Measurements from ENCODE around the gene MARCHF4. TPM values are rescaled to one million over a fixed set of nuclear protein-coding genes. Genes with fewer than 3 reads are reported as not detected.

The MARCHF4 gene
- total RNA-seq, 1 donor from 2014 or later: not detected

DNA sequence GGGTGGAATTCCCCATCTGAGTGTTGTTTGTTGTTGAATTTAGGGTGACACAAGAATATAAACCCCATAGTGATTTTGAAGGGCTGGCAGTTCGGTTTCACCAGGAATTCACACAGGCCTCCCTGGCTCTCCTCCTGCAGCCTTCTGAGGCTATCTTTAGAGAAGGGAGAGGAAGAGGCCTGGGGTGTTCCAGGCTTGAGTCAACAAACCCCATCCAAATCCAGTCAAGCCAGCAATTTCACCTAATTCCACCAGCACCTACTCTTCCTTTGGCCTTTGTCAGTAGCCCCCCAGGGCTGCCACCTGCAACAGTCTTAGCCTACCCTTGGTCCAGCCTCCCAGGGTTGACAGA lies 32.0 kb downstream of the MARCHF4 start:
- no peak for DNase-seq (ENCODE audit: low read depth)
- no peak for TF ChIP-seq CTCF (IDR thresholded peaks at IDR 0.05; ENCODE audit: insufficient read depth, low read length, severe bottlenecking)
- no peaks in the 10 kb centered on the region for H3K27me3 ChIP-seq (ENCODE audit: control insufficient read depth, insufficient read depth, low read length)
- FAIRE-seq: no peak
- no peaks in the 10 kb centered on the region for H3K36me3 ChIP-seq (ENCODE audit: control insufficient read depth, insufficient read depth, low read length)
- no peak overlapping the region for H3K4me3 ChIP-seq (ENCODE audit: low read depth, low read length)

DNA sequence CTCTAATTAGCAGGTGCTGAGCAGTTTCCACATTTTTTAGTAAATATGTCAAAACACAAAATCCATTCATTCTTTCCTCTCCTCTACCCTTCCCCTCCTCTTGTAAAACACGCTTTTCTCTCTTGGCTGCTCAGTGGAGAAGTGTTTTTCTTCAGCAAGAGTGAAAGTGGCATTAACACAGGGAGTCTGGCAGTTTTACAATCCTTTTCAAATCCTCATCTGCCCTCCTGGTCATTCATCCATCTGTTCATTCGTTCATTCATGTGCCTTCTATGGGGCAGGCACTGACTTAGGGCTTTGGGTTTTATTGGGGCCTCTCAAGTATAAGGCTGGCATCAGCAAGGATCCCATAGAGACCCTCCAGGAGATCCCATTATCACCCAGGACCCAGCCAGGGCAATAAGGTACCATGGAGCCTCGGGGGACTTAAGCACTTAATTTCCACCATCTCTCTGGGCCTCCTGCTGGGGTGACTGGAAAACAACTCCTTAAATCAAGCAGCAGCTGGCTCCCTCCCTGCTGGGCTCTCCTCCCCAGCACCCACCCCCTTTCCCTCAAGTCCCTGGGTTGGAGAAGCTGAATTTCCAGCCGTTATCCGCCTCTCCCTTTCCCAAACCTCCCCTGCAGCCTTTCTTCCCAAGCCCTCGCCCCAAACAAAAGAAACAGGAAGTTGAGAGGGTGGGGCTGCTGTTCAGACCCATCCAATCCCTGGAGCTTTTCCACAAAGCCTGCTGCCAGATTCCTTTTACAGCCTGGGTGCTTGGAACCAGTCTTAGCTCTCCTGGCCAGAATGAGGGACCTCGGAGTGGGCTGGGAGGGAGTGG lies 32.6 kb downstream of the MARCHF4 start:
- no peaks in the 10 kb centered on the region for H3K36me3 ChIP-seq (ENCODE audit: control insufficient read depth, insufficient read depth, low read length)
- no peak overlapping the region for H3K4me3 ChIP-seq (ENCODE audit: low read depth, low read length)
- peak; percentile 13 for TF ChIP-seq CTCF (IDR thresholded peaks at IDR 0.05; ENCODE audit: insufficient read depth, low read length, severe bottlenecking)
- FAIRE-seq (no peak), DNase-seq (ENCODE audit: low read depth) (peak; percentile 43)
- no peaks in the 10 kb centered on the region for H3K27me3 ChIP-seq (ENCODE audit: control insufficient read depth, insufficient read depth, low read length)

DNA sequence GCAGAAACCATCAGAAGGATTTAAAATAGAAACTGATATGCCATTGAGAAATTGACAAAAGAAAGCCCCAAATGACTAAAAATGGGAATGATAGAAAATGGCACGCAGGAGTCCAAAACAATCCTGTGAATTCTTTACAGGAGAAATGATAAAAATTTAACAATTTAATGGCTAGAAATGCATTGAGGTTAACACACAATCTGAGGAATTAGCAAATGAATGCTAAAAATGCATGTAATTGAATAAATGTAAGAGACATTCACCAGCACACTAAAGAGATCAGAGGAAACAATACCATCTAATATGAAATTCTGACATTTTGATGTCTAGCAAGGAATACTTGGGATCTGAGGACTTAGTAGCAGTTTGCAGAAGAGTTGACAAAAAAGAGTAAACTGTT lies 37.0 kb downstream of the MARCHF4 start:
- no peak for TF ChIP-seq CTCF (IDR thresholded peaks at IDR 0.05; ENCODE audit: insufficient read depth, low read length, severe bottlenecking)
- H3K4me3 ChIP-seq (ENCODE audit: low read depth, low read length): no peak overlapping the region
- no peaks in the 10 kb centered on the region for H3K36me3 ChIP-seq (ENCODE audit: control insufficient read depth, insufficient read depth, low read length)
- FAIRE-seq (no peak), DNase-seq (ENCODE audit: low read depth) (no peak)
- H3K27me3 ChIP-seq (ENCODE audit: control insufficient read depth, insufficient read depth, low read length): no peaks in the 10 kb centered on the region

- peak; percentile 17 for DNase-seq (ENCODE audit: low read depth)
Measured at GRCh38 chr2:216328347-216328746, 43.9 kb downstream of the MARCHF4 start.

GRCh38 chr2:216327447-216327935 lies 44.8 kb downstream of the MARCHF4 start:
- H3K27me3 ChIP-seq (ENCODE audit: control insufficient read depth, insufficient read depth, low read length): no peaks in the 10 kb centered on the region
- no peak for DNase-seq (ENCODE audit: low read depth)
- no peak overlapping the region for H3K4me3 ChIP-seq (ENCODE audit: low read depth, low read length)
- no peaks in the 10 kb centered on the region for H3K36me3 ChIP-seq (ENCODE audit: control insufficient read depth, insufficient read depth, low read length)
- no peak for FAIRE-seq
- no peak for TF ChIP-seq CTCF (IDR thresholded peaks at IDR 0.05; ENCODE audit: insufficient read depth, low read length, severe bottlenecking)

More at GRCh38 chr2:216328347-216328746, 43.9 kb downstream of the MARCHF4 start:
- H3K4me3 ChIP-seq (ENCODE audit: low read depth, low read length): no peak overlapping the region
- TF ChIP-seq CTCF (IDR thresholded peaks at IDR 0.05; ENCODE audit: insufficient read depth, low read length, severe bottlenecking): peak; percentile 27
- no peak for FAIRE-seq
- H3K27me3 ChIP-seq (ENCODE audit: control insufficient read depth, insufficient read depth, low read length): no peaks in the 10 kb centered on the region
- H3K36me3 ChIP-seq (ENCODE audit: control insufficient read depth, insufficient read depth, low read length): no peaks in the 10 kb centered on the region

Other genes starting within 250 kb of the MARCHF4 start
- gene SMARCAL1, start 40.0 kb upstream of the MARCHF4 start, total RNA-seq: 7.4 and 9.9 TPM in 2 replicates
- 2,461 and 3,525 TPM in 2 replicates for gene RPL37A, start 126.4 kb upstream of the MARCHF4 start, total RNA-seq

Data from bronchial epithelial cell (primary cell).